GM18508 (cell line): Measurements from ENCODE around the gene CLEC20A.

Source experiments
- ATAC-seq: cut with Tn5 transposase; IDR thresholded peaks from one replicate; pipeline ENCODE4 v1.9.1; 2021; ENCODE audit warnings: moderate number of reproducible peaks; ENCODE audit not compliant: insufficient read depth, unreplicated experiment

The CLEC20A gene

DNA sequence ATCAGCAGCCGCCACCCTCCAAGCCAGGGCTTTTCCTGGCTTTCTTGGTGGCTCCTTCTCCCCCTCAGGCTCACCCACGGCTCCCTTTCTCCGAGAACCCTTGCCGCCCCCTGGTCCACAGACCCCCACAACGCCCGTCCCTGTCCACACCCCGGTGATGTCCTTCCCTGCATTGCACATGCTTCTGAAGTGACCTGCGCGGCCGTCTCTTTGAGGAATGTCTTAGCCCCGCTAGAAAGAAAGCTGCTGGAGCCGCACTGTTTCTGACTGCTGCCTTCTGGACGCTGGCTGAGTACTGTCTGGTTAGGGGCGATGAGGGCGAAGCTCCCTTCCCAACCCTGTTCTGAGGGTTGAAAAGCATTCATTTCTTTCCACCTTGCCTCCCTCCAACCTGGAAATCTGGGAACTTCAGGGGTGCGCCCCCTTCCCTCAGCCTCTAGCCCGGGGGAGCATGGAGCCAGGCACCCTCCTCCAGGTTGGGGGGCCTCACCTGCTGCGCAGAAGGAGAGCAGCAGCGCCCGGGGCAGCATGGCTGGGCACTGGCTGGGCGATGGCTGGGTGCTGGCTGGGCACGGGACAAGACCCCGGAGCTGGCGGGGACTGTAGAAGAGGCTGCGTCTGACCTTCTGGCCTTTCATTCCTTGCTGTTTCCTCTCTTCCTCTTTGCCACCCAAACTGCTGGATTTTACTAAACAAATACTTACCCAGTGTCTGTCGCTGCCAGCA, at the start of gene CLEC20A:
Gene CLEC20A (minus strand): TSS at position 555 of the 726 bp plus-strand sequence. CDS start 25 bp downstream, at position 530.
- ATAC-seq, result no peak

DNA sequence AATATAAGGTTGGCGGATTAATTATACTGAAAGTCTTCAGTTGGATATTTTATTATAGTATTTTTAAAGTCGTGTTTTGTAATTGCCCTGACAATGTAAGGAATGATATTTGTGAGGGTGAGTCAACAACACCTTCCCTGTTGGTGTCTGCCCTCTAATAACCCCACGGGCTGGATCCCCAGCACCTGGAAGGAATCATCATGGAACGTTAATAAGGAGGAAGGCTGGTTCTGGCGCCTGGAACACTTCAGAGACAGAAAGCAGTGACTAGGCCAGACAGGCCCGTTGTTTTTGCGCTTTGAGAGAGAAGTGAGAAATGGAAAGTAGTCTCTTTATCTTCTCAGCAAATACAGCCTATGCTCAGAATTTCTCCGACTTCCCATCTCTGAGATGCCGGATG, 47.8 kb upstream of the CLEC20A start:
- no peak for ATAC-seq

DNA sequence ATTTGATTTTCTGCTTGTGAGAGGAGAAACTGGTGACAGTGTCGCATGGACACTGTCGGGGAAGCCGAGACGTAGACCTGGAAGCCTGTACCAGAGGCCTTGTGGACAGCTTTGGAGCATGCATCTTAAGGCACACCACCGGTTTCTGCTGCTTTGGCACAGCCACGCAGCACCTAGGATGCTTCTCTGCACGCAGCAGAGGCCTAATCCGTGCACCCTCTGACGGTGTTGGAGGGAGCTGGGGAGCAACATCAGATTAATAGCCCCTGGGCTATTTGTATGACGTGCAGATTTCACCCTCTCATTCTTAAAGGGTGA, 46.5 kb upstream of the CLEC20A start:
- ATAC-seq, result peak; percentile 23

DNA sequence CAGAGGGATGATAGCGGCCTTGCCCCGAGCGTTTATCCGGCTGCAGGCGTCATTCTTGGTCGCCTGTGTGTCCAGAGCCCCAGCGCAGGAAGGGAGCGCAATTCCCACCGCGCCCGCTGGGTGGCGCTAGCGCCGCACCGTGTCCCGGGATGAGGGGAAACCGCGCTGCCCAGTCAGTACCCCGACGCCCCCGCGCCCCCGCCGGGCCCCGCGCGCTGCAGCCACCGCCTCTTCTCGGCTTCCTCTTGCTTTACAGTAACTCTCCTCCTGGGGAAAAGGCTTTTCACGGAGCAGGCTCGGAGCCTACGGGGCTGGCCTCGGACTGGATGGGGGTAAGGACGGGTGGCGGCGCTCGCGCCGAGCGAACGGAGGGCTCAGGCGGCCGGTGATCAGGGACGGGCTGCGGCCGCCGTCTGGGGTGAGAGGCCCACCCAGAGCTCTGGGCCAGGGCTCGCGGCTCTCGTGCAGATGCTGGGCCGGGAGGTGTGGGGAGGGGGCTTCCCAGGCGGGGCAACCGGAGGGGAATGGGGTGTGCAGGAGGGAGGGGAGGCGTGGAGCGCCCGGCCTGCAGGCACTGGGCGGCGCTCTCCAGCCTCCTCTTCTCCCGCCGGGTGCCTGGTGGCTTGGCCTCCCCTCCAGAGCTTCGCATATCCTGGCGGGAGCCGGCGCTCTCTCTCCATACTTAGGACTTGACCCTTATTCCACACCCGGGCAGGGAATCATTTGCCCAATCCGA, 46.0 kb upstream of the CLEC20A start:
- peak; percentile 41 for ATAC-seq

DNA sequence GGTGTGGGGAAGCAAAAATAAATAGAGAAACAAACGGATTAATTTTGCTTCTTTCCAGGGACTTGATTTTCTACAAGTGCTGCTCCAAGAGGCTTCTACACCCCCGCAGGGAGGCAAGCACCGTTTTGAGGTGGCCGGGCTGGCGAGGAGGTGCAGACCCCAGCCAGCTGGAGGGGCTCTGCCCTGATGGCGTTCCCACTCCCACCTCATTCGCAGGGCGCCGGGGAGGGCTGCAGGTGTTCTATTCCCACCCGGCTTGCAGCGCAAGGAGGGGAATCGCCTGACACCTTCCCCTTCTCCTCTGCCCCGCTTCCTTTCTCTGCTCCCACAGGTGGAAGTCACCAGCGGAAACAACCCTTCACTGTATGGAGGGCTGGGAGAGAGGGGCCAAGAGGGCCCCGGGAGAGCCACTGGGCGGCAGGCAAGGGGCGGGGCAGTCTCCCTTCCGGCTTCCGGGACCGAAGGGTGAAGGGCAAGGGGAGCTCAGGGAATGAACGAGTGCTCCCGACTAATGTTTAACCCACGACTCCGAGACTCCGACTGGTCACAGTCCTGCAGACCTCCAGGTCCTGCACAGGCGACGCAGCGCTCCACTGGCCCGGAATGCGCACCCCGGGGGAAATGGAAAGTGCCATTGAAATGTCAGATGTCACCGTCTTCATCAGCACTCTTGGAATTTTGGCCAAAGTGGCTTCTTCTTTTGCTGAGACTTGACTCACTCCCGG, 45.2 kb upstream of the CLEC20A start:
- peak; percentile 34 for ATAC-seq

DNA sequence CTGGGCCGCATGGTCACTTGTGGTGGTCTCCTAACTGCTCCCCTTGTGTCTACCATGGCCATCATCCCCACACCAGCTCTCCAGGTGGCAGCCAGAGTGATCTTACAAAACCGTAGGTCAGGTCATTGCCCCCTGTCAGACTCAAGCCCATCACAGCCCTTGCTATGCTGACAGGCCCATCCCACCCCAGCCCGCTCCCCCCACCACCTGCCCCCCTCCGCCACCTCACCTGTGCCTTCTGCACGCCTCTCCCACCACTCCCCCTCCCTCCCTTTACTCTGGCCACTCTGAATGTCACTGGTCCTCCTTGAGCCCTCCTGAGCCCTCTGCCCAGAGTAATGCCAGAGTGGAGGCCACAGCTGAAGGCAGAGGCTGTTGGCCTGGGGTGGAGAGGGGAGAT, 44.6 kb upstream of the CLEC20A start:
- ATAC-seq, result no peak

DNA sequence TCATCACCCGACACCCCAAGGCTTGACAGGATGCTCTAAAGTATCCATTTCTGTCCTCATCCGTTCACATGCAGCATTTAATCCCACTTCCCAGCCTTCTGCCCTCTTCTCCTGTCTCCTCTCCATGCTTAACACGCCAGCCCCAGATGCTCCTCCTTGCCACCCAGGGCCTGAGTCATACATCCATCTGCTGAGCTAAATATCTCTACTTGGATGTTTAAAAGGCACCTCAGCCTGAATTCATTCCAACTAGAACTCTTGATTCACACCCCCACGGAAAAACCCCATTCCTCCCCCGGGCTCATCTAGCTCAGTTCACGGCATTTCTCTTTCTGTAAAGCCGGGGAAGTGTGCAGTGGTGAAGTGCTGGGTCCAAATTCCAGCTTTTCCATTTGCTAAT, 43.9 kb upstream of the CLEC20A start:
- ATAC-seq, result no peak

DNA sequence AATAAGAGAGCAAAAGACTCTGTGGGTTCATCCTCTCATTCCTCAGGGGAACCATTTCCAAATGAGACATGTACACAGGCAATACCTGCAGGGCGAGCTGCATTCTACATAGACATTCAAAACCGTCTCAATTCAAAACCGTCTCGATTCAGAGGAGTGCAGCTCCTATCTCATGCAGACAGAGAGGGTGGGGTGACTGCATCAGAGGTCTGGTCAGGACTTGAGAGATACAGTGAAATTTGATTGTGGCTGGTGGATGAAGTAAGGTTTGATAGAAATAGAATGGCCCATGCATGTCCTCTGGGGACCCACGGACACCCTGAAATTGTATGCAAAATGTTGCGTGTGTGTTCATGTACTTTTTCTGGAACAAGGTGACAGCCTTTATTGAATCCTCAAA, 43.4 kb upstream of the CLEC20A start:
- ATAC-seq, result no peak

DNA sequence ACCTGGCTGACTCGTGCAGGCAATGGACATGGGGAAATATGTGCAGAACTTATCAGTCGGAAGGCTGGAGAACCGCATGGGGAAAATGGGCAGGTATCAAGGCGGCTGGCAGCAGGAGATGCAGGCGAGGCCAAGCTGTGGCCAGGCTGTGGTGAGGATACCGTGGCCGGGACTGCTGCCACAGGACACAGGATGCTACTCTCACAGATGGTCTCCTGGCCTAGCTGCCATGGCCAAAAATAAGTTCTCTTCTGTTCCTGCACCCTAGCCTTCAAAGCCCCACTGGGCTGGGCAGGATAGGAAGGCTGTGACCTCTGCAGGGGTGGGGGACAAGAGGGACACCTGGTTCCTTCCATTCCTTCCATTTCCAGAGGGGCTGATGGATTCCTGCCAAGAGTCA, 42.5 kb upstream of the CLEC20A start:
- ATAC-seq, result no peak

DNA sequence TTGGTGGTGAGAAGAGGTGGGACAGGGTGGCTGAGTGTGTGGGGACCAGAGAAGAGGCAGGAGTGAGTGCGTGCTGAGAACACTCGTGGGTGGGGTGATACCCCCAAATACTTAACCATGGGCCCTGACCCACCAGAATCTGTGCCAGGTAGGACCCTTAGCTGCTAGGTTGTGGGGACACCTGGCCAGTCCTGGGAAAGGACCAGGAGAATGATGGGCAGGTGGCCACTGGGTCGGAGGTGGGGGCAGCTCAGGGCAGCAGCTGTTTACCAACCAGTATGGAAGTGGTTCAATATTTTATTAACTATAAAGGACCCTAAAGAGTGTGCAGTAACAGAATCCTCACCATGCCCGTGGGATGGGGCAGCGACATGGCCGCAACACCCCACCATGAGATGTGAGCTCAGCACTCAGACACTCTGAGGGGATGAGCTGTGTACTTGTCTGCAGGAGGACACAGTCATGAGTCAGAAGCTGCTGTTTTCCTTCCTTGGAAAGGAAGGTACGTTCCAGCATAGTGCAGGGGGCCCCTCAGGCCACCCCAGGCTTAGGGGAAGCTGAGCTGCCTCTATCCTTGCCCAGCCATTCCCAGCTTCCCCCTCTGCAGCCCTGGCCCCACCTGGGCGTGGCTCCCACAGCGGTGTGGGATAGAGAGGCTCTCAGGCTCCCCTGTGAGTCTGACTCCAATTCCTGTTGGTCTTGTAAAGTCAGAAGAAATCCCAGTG, 41.6 kb upstream of the CLEC20A start:
- no peak for ATAC-seq

DNA sequence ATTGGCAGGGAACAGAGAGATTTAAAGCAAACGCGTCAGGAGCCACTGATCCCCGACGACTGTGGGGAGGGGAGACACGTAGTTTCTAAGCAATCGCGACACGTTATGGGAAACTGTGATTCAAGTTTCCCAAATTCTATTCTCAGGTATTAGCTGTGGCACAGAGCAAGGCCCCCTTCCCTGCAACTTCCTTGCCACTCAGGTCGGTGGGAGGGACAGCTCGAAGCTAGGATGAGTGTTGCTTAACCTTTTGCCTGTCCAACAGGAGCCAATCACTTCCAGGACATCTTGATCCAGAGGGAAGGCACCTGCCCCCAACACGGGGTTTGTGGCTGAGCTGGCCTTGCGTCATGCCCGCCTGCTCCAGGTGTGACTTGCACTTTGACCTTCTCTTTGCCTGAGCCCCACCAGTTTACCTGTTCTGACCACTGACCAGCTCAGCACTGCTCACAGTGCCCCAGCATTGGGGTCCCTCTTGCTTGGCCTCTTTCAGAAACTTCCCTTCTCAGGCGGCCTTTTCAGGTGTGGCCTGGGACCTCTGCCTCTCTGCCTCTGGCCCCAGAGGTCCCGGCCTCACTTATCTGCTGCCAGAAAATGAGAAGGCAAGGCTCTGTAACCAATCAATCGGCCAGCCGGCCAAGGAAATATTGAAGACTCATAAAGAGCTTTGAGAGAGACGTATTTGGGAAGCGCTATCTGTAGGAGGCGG, 40.8 kb upstream of the CLEC20A start:
- ATAC-seq, result no peak

DNA sequence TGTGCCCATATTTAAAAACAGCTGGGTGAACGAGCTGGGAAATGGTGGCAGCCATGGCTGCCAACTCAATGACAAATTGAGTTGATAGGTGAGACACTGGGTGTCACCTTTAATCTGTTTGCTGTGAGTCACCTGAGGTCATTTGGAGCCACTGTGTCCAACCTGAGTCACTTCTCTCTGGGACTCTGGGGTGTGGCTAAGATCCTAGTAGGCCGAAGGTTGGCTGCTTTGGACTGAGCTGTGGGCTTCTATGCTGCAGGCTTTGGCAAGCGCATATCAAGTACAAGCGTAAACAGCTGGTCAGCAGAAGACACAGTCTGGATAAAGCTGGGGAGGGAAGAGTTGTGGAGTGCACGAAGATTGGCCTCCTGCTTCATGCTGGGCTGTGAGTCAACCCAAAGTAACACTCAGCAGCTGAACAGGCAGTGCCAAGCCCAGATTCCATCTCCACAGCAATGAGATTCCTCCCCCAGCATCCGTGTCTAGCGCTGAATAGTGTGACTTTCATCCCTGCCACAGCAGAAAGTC, 40.1 kb upstream of the CLEC20A start:
- no peak for ATAC-seq

DNA sequence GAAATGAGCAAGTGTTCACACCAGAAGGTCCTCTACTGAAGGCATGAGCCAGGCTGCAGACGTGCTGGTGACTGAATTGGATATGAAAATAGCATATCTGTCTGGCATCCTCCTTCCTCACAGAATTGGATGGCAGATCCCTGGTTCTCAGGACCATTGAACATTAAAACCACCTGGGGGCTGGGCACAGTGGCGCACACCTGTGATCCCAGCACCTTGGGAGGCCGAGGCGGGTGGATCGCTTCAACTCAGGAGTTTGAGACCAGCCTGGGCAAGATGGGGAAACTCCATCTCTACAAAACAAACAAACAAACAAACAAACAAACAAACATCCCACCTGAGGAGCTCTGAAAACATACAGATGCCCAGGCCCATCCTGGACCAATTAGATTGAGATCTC, 39.6 kb upstream of the CLEC20A start:
- ATAC-seq, result no peak

DNA sequence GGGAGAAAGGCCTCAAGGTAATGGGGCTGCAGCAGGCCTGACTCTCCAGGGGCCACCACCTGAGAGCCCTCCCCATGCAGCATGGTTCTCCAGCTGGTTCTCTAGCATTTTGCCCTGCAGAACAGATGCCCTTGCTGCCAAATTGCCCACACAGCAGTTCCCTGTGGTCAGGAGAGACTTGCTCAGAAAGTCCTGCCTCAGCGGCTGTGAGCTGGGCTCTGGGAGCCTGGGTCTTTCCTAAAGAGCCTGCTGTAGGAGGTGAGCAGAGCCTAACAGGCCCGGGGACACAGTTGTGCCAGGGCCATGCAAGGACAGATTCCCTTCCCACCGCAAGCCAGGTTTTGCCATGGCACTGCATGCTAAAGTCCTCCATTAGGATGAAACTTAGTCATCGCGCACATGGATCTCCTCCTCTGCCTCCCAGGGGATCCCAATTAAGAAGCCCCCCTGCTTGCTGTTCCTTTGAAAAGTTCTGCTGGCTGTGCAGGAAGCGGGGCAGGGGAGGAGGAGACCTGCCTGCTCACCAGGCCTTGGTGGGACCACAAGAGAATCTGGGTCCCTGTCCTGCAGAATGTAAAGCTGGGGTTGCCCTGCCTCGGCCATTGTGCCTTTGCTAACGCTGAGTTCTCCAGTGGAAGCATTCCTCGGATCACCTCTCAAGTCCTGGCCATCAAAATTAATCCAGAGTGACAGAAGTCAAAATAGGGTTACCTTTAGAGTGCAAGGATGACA, 37.5 kb upstream of the CLEC20A start:
- no peak for ATAC-seq

DNA sequence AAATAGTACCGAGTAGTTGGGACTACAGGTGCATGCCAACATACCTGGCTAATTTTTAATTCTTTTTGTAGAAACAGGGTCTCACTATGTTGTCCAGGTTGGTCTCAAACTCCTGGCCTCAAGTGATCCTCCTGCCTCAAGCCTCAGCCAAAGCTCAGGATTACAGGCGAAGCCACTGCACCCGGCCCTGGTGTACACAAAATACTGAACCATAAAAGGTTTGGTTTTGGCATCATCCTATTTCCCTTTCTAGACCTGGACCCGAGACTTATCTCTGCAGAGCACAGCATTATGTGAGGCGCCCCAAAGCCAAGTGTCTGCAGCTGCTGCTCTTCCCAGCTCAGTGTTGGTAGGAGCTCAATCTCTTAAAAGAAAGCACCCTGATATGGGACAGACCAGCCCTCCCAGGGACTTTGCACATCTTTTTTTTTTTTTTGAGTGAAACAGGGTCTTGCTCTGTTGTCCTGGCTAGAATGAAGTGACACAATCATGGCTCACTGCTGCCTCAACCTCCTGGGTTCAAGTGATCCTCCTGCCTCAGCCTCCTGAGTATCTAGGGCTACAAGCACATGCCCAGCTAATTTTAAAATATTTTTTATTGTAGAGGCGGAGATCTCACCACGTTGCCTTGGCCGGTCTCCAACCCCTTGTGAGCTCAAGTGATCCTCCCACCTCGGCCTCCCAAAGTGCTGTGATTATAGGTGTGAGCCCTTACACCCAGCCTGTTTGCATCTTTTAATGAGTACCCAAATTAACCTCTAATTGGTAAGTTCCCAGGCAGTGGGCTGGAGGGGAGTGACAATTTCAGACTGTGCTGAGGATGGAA, 36.6 kb upstream of the CLEC20A start:
- ATAC-seq, result no peak

DNA sequence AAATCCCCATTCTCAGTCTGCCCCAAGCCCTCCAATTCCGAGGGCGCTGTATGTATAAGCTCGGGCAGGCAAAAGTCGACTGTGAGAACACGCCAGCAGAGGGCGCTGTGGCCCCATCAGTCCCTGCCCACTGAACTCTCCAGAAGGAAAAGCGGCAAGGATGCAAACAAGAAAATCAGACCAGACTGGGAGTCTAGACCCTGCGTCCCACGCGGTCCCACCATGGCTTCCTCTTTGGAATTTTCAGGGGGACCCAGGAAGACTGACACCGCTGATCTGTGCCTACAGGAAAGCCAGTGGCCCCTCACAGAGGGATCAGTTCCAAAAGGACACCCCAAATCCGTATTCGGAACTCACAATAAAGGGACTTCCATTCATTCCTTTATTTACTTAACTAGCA, 35.6 kb upstream of the CLEC20A start:
- ATAC-seq, result no peak

DNA sequence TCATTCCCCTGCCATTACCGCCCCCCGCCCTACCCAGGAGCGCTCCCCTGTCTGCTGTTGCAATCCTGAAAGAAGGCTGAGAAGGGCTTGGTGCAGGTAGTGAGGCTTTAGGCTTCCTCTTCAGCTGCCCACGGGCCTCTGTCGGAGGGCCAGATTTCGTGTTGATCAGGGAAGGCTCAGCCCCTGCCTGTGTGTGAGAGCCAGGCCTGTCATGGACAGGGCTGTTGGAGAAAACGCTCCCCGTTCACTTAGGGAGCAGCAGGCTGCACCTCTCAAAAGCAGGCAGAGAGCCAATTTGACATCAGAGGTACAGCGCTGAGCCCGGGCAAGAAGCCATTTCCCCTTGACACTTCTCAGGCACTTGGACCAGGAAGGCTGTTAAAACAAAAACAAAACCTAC, 35.1 kb upstream of the CLEC20A start:
- no peak for ATAC-seq

DNA sequence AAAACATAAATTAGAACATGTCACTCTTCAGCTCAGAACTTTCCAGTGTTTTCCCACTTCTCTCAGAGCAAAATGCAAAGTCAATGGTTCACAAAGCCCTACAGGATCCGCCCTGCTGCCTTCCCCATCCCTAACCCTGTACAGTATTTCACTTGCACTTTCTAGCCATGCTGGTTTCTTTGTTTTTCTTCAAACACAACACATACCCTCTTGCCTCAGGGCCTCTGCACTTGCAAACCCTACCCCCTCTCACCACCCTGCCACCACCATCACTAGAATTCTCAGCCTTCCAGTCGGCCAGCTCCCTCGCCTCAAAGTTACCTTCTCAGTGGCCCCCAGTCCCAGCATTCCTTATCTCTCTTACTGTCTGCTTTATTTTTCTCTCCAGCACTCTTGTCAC, 33.7 kb upstream of the CLEC20A start:
- ATAC-seq, result no peak

DNA sequence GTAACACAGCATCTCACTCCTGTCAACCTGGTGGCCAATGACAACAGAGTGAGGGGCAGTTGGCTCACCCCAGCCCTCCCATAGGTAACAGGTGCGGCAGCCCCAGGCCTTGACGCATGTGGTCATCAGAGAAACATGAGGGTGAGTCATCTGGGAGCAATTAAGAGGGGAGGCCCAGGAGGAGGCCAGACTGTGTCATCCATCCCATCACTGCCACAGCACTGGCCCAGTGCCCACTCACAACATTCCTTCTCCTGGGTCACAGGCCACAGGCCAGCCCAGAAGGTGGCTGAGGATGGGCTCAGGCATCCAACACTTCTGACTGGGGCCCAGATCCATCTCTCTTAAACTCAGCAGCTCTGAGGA, 33.3 kb upstream of the CLEC20A start:
- ATAC-seq, result no peak
